A172 (cell line): ENCODE results near the gene CLUH. TPM values are rescaled to one million over a fixed set of nuclear protein-coding genes. Genes with fewer than 3 reads are reported as not detected.
"Not testable (repeated sequence)": the region's sequence is repeated elsewhere in the genome, so short reads cannot be mapped to it uniquely, and the experiment has no call there.

Experiments used
- DNase-seq: peaks from one replicate; pipeline ENCODE4 v3.0.0-alpha.2; 2015; ENCODE audit warnings: low spot score
- total RNA-seq: library from RNA; depleted of rRNA; stranded (reverse); fragments of >200 nt; shearing (Covaris generic); gene quantifications from 2 replicates; pipeline ENCODE4 v1.2.3, GENCODE V29; 2014

CLUH gene
- total RNA-seq, 1 experiment from 2014 or later, result 52.2 TPM

GRCh38 chr17:2701161-2701995 lies 10.2 kb downstream of the CLUH start:
- no peak for DNase-seq

DNA sequence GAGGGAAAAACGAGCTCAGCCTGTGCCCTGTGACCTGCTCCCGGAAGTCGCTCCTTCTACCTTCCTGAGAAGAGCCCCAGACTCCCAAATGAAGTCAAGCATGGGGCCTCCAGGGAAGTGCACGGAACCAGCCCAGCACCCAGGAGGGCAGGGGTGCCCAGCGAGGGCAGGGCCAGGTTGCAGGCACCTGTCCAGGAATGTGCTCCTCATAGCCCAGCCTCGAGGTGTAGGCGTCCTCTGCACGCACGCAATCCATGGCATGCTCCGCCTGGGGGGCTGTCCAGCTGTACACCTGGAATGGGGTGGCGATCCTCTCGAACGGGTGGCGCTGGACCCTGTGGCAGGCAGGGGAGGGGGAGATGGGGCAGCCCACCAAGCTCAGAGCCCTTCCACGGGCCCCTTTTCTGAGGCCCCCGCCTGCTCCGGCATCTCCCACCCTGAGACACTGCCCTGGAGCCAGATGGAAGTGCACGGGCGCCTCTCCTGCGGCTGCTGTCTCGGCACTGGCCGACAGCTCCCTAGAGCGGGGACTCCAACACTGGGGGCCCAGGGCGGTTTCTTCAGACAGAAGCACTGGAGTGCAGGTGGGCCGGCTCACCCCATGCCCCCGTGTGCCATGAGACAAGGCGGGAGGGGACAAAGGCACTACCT lies 10.9 kb downstream of the CLUH start:
- DNase-seq, result no peak

DNA sequence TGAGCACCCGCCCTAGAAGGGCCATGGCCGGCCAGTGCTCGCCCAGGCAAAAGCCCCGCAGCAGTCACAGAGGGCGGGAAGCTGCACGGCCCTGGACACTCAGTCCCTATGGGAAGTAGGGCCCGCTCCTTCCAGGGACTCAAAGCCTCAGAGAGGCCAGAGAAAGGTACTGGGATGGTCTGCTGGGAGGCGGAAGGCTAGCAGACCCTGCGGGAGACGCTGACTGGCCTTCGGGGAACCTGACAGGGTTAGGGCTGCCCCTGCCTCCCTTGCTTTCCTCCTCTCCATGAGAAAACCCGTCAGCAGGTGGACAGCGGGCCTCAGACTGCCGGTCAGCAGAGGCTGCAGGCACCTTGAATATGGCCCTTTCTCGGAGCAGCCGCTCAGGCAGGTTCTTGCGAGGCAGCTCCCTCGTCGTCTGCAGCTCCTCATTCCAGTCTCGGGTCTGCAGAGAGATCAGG lies 11.5 kb downstream of the CLUH start:
- DNase-seq, result no peak

- DNase-seq, result not testable (repeated sequence)
Observed at GRCh38 chr17:2699216-2699805, 12.3 kb downstream of the CLUH start.

- no peak for DNase-seq
Observed at GRCh38 chr17:2697611-2698162, 13.9 kb downstream of the CLUH start.

DNA sequence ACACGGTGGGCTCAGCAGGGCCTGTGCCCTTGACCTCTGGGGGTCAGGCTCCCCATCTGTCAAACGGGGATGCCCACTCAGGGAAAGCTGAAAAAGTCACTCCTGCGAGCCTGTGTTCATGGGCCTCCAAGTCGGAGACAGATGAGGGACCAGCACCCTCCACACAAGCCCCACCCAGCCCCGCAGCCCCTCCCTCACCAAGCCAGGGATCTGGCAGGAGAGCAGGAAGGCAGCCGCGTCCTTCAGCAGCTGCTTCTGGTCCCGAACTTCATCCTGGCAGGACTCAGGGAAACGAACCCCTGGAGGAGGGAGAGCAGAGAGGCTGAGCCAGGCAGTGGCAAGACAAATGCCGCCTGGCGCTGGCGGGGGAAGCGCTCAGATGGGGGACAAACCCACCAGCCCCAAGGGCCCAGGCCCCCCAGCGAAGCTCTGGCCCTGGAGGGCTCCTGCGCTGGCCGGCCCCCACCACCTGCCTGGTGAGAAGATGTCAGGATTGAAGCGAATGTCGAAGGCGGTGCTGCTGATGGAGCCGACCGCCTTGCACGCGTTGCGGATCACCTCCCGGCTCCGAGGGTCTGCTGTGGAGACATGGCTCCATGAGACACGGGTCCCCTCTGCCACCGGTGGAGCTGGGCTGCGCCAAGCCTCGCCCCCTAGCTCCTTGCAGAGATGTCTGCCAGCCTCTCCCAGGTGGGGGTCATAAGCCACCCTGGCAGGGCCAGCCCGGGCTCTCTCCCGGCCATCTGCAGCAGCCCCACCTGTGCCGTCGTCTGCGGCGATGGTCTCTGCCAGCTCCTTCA lies 15.4 kb downstream of the CLUH start:
- DNase-seq, result no peak

DNA sequence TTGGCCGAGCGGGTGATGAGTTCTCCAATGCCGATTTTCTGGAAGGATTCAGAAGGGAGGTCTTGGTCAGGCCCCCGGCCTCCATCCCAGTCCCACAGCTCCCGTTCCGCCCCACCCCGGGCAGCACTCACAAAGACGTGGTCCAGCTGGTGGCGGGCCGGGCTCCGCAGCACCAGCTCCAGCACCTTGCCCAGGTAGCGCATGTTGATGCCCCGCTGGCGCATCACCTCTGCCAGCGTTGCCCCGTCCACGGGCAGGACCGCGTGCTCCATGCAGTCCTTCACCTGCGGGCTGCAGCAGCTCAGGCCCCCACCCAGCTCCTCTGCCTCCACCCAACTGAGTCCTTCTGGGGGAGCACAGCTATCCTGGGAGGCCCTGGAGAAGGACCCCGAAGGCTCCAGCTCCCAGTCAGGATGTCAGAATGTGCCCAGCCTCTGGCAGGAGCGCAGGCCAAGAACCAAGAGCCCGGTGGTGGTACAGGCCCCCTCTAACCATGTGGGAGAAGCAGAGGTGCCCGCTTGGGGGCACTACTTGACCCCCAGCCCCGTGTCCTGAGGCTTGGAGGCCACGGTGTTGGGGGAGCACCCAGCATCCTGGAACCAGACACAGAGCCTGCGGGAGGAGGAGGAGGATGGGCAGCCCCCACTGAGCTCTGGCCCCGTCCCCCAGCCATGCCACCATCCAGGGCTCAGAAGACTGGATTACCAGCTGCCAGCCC lies 16.2 kb downstream of the CLUH start:
- DNase-seq, result no peak

DNA sequence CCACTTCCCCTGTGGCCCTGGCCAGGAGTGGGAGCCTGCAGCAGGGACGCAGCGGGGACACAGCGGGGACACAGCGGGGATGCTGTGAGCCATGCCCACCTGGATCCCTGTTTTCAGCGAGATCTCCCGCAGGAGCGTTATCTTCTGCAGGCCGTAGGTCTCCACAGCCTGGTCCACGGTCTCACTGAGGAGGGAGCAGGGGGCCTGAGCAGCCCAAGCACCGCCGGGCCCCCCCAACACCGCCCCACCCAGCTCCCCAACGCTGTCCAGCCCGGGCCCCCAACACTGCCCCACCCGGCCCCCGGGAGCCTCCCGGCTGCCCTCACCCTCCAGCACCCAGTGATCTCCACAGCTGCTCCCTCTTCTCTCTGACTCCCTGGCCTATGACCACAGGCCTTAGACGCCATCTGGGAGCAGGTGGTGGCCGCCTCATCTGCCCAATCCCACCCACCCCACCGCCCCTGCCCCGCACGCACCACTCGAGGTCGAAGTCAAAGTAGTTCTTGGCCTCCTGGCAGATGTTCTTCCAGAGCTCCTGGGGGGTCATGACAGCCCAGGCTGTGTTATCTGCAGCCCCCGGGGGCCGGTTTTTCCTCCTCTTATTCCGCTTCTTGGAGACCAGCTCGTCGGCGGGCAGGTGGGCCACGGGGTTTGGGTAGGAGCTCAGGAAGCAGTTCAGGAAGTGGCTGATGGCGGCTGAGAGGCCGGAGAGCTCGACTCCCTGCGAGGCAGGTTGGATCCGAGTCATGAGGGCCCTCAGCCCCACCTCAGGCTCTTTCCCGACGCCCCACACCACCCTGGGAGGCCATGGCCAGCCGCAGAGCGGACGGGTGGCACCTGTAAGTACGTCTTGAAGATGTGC lies 17.0 kb downstream of the CLUH start:
- DNase-seq, result no peak

- no peak for DNase-seq
Observed at GRCh38 chr17:2693561-2694380, 17.8 kb downstream of the CLUH start.

GRCh38 chr17:2692781-2693135 lies 18.8 kb downstream of the CLUH start:
- DNase-seq, result no peak

DNA sequence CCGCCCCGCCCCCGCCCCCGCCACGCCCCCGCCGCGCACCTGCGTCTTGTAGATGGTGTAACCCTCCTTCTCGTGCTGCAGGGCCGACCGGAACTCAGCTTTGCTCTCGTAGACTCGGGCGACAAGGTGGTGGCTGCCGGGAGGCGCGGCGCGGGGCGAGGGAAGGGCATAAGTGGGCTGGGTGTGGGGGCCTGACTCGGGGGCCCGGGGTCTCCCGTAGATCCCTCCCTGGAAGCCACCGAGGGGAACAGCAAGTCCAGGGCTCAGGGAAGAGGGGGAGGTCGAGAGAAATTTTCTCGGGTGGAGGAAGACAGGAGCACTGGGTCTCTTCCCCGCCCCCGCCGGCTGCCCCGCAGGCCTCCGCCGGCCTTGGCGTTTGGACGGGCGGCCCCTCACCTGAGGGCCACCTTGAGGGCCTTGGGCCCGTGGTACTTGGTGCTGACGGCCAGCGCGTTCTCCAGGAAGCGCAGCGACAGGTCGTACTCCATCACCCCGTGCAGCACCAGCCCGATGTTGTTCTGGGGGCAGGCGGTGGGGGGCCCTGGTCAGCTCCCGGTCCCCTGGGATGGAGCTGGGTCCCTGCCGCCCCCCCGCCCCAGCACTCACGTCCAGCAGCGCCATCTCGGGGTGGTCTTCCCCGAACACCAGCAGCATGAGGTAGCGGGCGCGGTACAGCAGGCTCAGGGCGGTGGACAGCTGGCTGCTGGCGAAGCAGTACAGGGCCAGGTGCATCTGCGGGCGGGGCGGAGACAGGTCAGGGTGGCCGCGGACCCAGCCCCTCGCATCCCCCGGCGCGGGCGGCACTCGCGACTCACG lies 19.4 kb downstream of the CLUH start:
- DNase-seq, result no peak

DNA sequence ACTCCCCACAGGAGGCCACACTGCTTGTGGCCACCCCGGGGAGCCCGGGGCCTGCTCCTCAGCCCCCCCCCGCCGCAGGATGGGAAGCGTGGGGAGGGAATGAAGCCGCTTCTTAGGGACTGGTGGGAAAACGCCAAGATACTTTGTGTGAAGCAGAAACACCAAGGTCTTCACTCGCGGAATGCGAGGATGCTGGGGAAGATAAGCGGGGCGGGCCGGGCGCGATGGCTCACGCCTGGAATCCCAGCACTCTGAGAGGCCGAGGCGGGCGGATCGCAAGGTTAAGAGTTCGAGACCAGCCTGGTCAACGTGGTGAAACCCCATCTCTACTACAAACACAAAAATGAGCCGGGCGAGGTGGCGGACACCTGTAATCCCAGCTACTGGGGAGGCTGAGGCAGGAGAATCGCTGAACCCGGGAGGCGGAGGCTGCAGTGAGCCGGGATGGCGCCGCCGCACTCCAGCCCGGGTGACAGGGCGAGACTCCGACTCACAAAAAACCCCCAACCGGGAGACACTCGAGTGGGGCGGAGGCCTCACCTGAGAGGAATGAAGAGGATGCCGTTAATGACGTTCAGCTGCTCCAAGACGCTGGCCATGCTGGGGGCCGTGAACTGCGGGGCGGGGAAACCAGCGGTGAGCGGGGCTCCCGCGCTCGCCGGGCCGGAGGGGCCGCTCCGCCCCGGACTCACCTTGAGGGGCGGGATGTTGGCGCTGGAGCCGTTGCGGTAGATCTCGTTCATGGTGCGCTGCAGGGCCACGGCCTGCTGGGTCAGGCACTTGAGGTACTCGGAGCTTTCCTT lies 20.3 kb downstream of the CLUH start:
- no peak for DNase-seq

DNA sequence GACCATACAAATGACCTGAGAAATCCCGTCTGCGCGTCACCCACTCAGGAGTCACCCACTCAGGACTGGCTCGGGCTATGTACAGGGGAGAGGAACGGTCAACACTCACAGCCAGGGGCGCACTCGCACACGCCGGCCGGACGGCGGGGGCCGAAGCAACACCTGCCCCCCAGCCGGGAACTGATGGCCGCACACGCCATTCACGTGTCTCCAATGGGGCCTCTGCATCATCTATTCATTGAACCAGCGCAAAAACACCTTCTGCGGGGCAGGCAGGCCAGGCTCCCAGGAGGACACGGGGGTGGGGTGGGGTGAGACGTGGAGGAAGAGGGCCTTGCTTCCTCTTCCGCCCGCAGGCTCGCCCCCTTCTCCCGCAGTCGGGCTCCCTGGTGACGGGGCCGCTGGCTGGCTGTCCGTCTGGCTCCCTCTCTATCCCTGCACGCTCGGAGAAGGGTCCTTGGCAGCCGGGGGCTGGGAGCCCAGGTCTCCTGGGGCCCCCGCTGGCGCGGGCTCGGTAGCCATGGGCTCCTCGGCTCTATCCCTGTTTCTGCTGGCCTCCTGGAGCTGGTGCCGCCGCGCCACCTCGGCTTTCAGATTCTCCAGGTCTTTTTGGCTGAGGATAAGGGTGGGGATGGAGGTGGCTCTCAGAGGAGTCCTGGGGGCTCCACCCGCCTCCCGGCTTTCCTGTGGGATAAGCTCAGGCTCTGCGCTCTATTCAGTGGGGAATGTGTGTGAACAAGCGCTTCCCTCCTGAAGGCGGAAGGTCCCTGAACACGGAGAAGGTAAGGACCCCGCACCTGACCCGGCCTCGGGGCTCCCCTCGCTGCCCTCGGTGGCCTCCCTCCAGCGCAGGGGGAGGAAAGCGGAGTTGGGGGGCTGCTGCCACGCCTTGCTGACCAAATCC lies 21.1 kb downstream of the CLUH start:
- DNase-seq, result no peak

DNA sequence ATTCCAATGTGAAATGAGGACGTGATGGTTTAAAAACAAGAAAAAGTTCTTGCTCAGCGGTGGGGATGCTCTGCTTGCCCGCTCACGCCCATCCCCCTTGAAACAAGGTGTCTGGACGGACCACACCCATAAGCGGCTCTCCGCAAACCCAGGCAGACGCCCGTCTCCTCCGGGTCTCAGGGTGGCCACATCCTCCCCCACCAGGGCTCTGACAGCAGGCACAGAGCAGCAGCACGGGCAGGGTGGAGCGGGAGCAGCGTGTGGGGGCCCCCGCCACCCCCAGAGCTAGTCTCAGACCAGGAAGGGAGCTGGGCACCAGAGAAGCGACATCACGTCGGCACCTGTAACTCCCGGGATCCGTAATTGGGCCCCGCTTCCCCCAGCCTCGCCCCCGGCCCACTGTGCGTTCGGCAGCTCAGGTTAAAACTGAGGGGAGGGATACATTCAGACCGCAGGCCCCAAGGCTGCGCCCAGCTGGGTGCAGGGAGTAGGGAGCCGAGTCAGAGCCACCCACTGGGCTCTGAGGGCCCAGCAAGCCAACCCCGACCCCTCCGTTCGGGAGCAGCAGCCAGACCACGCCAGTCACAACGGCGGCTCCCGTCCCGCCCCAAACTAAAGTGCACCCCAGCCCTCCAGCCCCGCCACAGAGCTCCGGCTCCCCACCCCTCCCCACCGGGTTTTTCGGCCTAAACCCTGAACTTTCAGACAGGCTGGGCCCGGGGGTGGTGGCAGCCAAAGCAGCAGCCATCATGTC lies 22.0 kb downstream of the CLUH start:
- DNase-seq, result no peak
